Smooth muscle cell of the brain vasculature (primary cell): ENCODE measurements around the gene SRP19.
"Not testable (repeated sequence)": the region's sequence is repeated elsewhere in the genome, so short reads cannot be mapped to it uniquely, and the experiment has no call there.

ENCODE experiments used
- DNase-seq: peaks from one replicate; pipeline ENCODE4 v3.0.0-alpha.2; 2012; ENCODE audit warnings: low read depth, low spot score

The SRP19 gene

DNA sequence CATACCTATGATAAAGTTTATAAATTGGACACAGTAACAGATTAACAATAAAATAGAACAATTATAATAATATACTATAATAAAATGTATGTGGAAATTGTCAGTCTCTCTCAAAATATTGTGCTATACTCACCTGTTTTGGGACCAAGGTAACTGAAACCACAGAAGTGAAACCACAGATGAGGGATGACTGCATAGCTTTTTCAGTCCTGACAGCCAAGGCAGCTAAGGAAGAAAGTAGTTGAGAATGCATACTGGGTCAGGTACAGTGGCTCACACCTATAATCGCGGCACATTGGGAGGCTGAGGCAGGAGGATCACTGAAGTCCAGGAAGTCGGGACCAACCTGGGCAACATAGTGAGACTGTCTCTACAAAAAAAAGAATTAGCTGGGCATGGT, 8.9 kb downstream of the SRP19 start:
- DNase-seq: no peak

DNA sequence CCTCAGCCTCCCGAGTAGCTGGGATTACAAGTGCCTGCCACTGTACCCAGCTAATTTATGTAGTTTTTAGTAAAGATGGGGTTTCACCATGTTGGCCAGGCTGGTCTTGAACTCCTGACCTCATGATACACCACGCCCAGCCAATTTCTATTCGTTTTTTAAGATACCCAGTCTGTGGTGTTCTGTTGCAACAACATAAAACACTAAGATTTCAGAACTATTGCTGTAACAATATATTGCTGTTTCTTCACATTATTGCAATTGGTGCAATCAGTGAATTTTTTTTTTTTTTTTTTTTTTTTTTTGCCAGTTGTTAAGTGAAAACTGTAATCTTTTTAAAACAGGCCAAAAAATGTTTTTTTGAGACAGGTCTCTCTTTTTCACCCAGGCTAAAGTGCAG, 9.9 kb downstream of the SRP19 start:
- no peak for DNase-seq

DNA sequence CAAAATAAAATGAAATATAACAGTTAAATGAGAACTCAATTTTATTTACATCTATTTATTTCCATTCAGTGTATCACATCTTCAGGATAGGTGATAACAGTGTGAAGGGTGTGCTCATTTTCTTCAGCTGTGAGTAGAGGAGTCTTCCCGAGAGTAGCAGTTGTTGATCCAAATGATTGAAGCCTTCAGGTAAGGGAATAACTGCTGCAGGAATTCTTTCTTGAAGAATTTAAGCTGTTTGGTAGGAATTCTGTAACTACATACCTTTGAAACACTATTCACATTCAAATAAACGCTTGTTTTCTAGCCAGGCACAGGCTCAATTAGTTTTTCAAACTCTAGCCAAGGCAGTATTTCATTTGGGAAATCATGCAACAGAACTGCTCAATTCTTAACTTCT, 15.3 kb downstream of the SRP19 start:
- no peak for DNase-seq

DNA sequence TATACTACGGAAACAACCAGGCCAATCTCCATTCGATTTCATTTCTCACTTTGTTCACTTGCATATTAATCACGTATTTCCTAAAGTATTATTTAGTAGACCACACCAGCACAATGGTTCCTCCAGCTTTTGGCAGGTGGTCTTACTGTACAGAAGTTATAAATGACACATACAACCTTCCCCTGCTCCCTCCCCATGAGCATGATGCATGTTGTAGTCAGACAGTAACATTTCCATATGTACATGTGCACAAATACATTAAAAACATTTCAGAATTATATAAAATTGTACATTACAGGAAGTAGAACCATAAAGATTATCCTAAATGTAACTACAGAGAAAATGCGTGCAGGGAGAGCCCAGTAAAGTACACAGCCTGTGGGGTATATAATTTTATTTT, 17.0 kb downstream of the SRP19 start:
- DNase-seq: no peak

DNA sequence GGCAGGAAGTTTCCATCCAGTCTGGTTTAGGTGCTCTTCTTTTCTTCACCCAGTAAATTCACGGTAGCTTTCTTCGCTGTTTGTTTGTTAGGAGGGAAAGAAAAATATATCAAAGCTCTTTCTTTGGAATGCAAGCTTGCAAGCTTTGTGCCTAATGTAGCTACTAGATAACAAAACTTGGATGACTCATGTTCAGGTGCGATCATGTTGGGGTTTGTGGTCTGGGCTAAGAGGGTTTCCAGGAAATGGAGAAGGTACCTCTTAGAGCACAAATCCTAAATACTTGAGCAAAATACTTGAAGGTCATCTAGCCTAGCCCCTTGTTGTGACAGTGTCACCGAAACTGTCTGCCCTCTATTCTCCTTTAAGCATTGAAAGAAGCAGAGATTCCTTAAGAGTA, 17.7 kb downstream of the SRP19 start:
- no peak for DNase-seq

DNA sequence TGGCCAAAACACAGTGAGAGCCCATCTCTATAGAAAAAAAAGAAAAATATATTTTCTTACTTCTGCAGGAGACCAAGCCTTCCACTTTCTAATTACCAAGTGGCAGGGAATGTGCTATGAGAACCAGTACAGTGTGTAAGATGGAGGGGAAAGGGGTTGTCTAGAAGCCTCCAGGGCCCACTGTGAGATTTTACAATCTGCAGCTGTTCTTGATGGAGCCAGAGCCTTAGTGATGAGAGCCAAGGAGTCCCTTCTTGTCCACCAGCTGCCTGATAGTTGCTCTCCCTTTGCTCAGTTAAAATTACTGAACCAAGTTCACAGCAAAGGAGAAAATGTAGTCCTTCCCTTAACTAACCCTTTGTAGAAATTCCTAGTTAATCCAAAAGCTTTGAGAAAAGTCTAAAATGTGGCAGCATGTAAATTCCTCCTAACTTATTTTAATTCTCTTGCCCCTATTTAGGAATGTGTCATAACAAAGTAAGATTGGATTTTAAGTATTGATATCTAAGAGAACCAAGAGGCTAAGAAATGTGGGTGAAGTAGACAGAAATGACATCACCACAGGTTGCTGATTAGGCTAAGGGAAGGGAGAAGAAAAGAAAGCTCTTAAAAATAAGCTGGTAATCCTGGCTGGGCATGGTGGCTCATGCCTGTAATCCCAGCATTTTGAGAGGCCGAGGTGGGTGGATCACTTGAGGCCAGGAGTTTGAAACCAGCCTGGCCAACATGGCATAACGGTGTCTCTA, 19.3 kb downstream of the SRP19 start:
- DNase-seq: no peak

DNA sequence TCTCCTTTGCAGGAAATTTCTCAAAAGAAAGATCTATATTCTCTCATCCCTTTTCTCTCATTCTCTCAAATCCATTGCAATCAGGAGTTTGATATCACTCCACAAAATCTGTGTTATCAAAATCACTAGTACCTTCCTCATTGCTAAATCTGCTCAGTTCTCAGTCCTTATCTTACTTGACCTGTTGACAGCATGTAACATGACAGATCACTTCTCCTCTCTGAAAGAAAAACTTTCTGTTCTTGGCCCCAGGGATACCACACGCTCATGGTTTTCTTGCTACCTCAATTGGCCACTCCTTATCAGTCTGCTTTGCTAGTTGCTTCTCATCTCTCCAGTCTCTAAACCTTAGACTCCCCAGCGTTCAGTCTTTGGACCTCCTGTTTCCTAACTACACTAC, 22.1 kb downstream of the SRP19 start:
- DNase-seq: no peak

DNA sequence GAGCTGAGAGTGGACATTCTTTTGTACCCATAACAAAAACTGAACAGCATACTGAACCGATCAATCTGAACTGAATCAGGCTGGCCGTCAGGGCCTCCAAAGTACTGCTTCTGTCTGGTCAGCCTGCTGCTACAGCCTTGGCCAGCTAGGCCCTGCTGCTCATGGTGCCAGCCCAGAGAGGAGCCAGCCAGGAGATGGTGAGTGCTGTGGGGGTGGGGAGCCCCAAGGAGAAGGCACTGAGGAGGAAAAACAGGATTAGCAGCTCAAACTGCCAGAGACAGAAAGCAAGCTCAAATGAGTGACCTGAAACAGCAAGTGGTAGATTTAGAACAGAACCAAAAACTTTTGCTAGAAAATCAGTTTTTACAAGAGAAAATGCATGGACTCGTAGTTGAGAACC, 23.9 kb downstream of the SRP19 start:
- DNase-seq: no peak

DNA sequence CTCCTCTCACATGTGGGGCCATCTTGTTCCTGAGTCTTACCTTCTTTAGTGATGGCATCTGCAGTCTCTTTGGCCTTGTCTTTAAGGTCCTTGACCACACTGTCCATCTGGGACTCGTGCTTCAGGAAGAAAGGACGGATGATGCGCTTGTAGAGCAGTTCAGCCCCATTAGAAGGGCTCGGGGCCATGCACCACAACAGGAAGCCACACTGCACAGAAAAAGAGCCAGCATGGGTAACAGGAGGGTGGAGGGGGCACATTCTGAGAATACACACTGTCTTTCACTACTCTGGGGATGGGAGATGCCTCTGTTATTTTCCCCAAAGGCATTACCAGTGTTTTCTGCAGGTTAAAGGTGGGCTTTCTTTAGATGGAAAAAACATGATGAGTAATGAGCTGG, 25.9 kb downstream of the SRP19 start:
- no peak for DNase-seq

DNA sequence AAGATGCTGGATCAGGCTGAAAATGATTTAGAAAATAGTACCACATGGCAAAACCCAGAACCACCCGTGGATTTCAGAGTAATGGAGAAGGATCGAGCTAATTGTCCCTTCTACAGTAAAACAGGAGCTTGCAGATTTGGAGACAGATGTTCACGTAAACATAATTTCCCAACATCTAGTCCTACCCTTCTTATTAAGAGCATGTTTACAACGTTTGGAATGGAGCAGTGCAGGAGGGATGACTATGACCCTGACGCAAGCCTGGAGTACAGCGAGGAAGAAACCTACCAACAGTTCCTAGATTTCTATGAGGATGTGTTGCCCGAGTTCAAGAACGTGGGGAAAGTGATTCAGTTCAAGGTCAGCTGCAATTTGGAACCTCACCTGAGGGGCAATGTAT, 31.0 kb downstream of the SRP19 start:
- not testable (repeated sequence) for DNase-seq

DNA sequence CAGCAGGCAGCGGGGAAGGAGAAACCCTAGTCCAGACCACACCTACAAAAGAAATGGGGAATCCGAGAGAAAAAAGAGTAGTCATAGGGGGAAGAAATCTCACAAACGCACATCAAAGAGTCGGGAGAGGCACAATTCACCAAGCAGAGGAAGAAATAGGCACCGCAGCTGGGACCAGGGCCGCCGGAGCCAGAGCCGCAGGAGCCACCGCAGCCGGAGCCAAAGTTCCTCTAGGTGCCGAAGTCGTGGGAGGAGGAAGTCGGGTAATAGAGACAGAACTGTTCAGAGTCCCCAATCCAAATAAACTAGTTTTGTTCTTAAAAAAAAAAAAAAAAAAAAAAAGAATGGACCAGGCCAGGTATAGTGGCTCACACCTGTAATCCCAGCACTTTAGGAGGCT, 31.7 kb downstream of the SRP19 start:
- DNase-seq: no peak

DNA sequence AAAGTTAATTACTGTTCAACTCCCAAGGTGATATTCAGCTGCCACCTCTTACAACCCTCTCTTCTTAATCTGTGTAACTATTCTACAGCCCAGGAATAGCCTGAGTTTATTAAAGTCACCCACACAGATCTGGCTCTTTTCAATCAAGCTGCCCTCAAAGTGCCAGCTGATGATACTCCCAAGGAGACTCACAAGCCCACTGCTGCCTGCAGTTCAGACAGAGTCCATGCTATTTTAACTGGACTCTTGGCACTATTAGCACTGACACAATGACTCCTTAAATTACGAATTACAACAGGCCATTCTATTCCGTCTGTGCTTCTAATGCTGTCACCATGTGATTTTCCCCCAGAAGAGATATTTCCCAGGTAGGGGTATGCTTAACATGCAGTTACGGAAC, 34.6 kb downstream of the SRP19 start:
- DNase-seq: no peak

DNA sequence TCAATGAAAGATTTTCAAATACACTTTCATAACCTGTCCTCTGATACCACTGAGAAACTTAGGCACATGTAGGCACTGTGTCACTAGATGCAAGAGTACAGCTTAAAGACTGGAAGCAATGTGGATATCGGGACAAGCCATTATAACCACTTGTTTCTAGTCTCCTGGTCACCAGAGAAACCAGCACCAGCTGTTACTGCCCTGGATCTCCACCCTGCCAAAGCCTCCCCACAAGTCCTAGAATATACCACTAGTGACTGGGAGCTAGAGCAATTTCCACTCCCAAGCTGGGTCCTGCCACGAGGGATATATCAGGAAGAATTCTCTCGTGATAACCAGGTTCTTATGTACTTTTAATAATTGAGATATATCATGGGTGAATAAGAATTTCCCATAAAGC, 41.5 kb downstream of the SRP19 start:
- no peak for DNase-seq

DNA sequence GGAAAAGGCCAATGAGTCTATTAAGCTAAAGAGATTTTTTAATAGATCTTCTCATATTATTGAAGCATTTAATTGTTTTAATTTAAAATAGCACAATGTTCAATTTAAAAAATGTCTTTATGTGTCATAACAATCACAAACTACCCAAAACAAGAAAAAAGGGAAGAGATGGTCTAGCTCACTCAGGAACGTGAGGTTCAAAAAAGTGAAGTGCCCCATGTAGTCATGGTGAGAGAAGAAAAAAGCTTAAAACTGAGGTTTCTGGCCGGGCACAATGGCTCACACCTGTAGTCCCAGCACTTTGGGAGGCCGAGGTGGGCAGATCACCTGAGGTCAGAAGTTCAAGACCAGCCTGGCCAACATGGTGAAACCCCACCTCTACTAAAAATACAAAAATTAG, 43.9 kb downstream of the SRP19 start:
- DNase-seq: not testable (repeated sequence)

DNA sequence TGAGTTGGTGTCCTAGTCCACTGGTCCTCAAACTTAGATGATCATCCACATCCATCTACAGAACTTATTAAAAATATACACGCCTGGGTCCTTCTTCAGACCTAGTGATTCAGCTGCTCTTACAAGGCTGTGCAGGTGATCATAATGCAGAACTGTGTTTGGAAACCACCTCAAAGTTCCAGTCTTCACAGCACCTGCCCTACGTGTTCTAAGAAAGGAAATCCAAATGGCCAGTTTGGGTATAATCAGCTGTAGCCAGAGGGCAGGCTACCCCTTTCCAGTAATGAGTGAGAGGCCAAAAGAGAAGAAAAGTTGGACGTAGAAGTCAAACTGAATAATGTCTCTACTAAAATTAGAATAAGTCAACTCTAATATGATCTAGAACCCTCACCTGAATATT, 45.5 kb downstream of the SRP19 start:
- no peak for DNase-seq

DNA sequence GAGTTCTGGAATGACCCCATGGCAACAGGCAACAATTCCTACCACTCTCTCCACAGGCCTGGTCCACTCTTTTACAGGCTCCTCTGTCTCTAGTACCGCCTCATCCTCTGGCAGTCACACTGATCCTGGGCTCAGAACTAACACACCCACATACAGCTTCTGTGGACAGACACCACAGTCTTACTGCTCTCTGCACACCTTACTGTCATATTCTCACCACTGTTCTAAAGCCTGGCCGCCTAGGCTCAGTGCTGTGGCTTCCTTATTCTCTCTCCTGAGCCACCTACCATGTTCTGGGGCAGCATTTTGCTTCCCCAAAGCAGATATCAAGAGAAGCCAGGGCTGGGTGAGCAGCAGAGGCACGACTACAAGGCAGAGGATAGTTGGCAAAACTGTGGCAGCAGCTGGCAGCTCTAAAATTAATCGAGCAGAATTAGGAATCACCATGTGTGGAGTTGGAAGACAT, 46.1 kb downstream of the SRP19 start:
- no peak for DNase-seq

DNA sequence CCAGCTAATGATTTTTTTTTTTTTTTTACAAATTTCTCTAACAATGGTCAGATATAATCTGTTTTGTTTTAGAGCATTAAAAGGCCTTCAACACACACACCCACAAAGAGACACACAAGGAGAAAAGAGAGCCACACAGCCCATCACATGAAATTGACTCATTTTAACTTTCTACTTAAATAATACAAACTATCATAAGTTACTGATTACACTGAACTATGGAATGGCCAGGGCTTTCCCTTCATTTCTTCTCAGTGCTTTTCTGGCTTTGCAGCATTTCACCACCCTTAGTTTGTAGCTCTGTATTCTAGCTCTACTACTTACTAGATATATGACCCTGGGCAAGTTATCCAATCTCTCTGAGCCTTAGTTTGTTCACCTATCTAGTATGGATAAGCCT, 47.8 kb downstream of the SRP19 start:
- no peak for DNase-seq

DNA sequence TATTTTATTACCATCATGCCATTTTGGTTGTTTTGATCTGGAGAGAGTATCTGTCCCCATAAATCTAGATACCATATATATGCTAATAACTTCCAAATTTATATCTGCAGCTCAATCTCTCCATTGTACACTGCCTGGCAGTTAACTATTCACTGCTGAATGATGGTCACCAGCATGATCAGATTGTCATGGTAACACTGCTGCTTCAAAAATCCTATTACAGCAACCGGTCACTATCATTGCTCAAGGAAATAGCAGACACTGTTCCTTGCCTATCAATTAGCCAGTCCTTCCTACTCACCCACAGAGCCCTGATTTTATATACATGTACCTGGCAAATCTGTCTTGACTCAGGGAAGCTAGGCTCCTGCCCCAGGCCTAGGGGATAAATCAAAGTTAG, 49.4 kb downstream of the SRP19 start:
- no peak for DNase-seq

DNA sequence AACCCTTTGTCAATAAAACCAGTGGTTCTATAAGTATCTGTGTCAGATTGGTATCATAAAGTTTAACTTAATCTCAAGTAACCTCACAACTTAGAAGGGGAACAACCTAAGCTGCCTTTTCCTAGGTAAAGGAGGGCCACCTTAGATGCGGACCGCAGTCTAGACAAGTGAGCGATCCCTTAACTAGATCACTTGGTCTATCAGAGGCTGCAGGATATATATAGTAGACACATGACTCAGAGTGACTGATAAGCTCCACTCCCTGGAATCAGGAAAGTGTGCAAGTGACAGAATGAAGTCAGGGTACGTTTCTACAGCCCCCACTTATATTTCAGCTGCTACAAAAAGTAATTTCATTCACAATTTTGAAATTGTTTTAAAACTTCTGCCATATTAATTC, 53.5 kb downstream of the SRP19 start:
- DNase-seq: no peak

DNA sequence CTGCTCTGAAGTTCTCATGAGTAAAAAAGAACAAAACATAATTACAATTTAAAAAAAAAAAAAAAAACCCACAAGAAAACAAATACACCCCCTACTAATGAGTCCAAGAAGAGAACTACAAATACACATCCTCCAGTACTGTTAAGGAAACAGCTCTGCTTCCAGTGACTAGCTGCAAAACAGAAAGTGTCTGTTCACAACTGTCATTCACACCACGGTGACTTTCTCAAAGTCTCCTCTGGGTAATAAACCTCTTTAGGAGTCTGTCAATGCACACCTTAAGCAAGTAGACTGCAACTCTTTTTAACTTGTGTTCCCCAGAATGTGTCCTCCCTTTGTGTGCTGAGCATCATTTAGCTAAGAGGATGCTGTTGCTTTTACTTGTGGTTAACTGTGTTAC, 54.7 kb downstream of the SRP19 start:
- DNase-seq: no peak

DNA sequence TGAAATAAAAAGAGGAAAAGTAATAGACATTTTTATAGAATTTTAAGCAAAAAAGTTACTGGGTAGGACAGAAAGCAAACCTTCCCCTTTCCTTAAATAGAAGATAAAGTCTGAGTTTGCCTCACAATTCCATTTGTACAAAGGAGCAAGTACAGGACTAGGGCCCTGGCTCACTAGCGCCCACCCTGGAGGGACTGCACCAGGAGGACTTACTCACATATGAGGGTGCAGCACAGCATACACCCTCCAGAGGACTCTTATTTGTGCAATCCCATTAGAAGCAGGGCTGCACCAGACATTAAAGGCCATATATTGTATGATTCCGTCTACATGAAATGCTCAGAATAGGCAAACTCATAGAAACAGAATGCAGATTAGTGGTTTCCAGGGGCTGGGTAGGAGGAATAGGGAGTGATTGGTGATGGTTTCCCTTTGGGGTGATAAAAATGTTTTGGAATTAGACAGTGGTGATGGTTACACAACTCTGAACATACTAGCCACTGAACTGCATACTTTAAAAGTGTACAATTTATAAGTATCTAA, 56.4 kb downstream of the SRP19 start:
- DNase-seq: no peak

DNA sequence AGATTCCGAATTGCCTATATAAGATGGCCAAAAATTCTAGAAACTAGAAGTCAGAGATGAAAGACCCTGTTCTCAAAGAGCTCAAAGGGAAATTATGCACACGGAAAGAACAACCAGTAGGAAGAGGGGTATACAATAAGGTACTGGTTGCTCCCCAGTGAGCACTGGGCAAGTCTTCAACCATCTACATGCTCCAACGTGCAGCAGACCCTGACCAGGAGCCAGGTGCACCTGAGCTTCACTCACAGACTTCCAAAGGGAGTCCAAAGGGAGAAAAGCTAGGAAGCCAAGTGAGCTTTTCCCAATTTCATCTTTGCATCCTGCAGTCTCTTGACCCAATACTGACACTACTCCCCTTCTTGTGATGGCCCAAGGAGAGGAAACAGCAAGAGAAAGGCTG, 57.0 kb downstream of the SRP19 start:
- DNase-seq: no peak

DNA sequence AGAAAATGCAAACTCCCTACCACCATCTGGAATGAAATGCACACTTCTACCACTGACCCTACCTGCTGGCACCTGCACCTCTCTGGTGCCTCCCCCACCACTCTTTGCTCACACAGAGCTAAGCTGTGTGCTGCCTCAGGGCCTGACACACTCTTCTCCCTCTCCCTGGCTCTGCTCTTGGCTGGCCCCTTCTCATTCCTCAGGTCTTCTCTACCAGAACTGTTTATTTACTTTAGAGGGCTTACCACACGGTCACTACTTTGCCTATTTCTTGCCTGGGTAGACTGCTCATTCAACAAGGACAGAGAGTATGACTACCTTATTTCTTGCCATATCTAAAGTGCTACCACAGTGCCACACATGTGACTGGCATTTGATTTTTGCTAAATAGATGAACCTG, 57.6 kb downstream of the SRP19 start:
- DNase-seq: no peak
